ES-I3 (cell line): Measurements from ENCODE around the gene PIK3R5.

Source experiments
- H3K36me3 ChIP-seq: 2 replicates; pipeline ENCODE4 v1.6.1; 2013; ENCODE audit warnings: mild to moderate bottlenecking, low read length, control low read depth, moderate library complexity; ENCODE audit not compliant: insufficient read depth
- H3K4me1 ChIP-seq: 2 replicates; pipeline ENCODE4 v1.6.1; 2013; ENCODE audit warnings: mild to moderate bottlenecking, control low read depth, low read length; ENCODE audit not compliant: insufficient read depth
- H3K9ac ChIP-seq: 2 replicates; pipeline ENCODE4 v1.6.1; 2013; ENCODE audit warnings: low read depth, mild to moderate bottlenecking, low read length, moderate library complexity
- H3K9me3 ChIP-seq: 2 replicates; pipeline ENCODE4 v1.6.1; 2013; ENCODE audit warnings: mild to moderate bottlenecking, low read length, moderate library complexity; ENCODE audit not compliant: control insufficient read depth, insufficient read depth

PIK3R5 gene

GRCh38 chr17:8914554-8914953 is 51.0 kb downstream of the PIK3R5 start:
- Histone ChIP-seq H3K9me3 (peaks cover 3% of the 10 kb centered on the region; the same call in 1 of the 2 replicates), H3K36me3 (no peaks in the 10 kb centered on the region), H3K9ac (no peak overlapping the region), H3K4me1 (peaks cover 6% of the 10 kb centered on the region; the same call in 1 of the 2 replicates)

DNA sequence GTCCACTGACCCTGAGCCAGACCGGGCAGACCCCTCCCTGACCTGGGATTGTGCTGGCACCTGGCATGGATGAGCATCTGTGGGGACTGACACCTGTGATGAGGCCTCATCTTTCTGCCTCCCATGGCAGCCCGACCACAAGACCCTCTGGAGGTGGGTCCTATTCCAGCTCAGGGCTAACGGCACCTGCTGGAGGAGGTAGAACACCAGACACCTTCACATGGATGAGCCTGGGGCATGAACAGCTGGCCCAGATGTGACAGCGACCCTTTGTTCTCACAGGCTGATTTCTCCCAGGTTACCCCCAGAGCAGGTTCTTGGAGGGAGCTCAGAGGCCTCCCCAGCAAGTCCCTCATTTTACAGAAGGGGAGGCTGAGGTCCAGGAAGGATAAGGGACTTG is 51.6 kb downstream of the PIK3R5 start:
- H3K4me1 ChIP-seq, result peaks cover 6% of the 10 kb centered on the region; the same call in 1 of the 2 replicates
- H3K36me3 ChIP-seq, result no peaks in the 10 kb centered on the region
- peaks cover 3% of the 10 kb centered on the region; the same call in 1 of the 2 replicates for H3K9me3 ChIP-seq
- no peak overlapping the region for H3K9ac ChIP-seq

DNA sequence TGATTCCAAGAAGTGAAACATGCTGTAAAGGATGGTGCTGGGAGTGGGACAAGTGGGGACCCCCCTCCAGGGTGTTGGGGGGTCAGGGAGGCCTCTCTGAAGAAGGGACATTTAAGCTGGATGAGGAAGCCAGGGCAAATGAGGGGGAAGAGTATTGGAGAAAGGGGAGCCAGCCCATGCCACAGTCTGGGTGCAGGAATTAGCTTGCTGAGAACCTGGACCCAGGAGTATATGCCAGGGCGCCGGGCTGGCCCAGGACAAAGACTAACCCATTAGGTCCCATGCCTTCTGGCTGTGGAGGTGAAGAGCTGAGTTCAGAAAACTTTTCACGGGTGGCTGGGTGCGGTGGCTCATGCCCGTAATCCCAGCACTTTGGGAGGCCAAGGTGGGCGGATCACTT is 52.4 kb downstream of the PIK3R5 start:
- Histone ChIP-seq H3K36me3 (no peaks in the 10 kb centered on the region), H3K9me3 (no peaks in the 10 kb centered on the region), H3K4me1 (peaks cover 6% of the 10 kb centered on the region; the same call in 1 of the 2 replicates), H3K9ac (no peak overlapping the region)

- H3K9ac ChIP-seq, result no peak overlapping the region
- H3K36me3 ChIP-seq, result no peaks in the 10 kb centered on the region
- H3K4me1 ChIP-seq, result peaks cover 6% of the 10 kb centered on the region; the same call in 1 of the 2 replicates
- no peaks in the 10 kb centered on the region for H3K9me3 ChIP-seq
Observed at GRCh38 chr17:8912084-8912981, 53.2 kb downstream of the PIK3R5 start.

DNA sequence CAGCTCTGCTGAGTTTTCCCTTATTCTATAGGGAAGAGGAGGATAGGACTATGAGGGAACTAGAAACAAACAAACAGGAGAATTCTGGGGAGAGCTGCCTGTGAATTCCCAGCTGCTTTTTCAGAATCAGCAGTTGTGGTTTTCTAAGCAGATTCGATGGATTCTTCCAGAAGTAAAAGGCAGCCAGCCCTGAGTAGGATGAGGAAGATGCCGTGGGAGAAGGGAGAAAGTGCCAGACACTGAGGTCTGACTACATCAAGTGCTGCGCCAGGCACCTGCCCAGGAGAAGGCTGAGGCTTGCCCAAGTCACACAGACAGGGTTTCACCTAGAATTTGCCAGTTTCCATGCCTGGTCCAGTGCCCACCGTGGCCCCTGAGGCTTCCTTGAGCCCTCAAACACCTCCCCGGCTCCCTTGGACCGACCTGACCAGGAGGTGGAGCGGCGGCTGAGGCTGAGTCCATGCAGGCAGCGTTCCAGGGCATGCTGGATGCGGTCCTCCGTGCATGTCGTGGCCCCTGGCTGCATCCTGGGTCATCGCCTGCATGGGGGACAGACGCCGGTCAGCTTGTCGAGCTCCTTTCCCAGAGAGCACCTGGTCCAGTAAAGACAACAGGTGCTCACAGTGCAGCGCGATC is 54.4 kb downstream of the PIK3R5 start:
- no peaks in the 10 kb centered on the region for H3K36me3 ChIP-seq

GRCh38 chr17:8909586-8910270 is 55.8 kb downstream of the PIK3R5 start:
- H3K36me3 ChIP-seq, result no peaks in the 10 kb centered on the region
- no peaks in the 10 kb centered on the region for H3K9me3 ChIP-seq
- H3K4me1 ChIP-seq, result no peaks in the 10 kb centered on the region
- H3K9ac ChIP-seq, result no peak overlapping the region

More for the DNA sequence above, 54.4 kb downstream of the PIK3R5 start:
- peaks cover 3% of the 10 kb centered on the region; the same call in 1 of the 2 replicates for H3K4me1 ChIP-seq
- H3K9ac ChIP-seq, result no peak overlapping the region
- H3K9me3 ChIP-seq, result no peaks in the 10 kb centered on the region

- H3K9me3 ChIP-seq, result no peaks in the 10 kb centered on the region
- H3K9ac ChIP-seq, result no peak overlapping the region
- H3K4me1 ChIP-seq, result peaks cover 10% of the 10 kb centered on the region
- no peaks in the 10 kb centered on the region for H3K36me3 ChIP-seq
Observed at GRCh38 chr17:8905331-8905730, 60.2 kb downstream of the PIK3R5 start.

DNA sequence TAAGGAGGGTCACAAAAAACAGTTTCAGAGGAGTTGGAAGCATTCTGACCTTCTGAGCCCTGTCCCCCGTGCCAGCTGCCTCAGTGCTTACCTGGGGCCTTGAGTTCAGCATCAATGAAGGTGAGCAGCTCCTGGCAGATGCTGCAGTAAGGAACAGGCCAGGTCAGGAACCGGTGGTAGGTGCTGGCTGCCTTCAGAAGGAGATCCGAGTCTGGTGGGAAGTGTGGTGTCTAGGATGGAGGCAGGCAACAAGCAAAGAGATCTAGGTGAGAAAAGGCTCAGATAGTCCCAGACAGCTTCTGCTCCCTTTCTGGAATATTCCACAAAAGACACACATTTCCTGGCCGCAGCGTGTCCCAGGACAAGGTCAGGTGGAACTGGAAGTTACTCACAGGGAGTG is 60.8 kb downstream of the PIK3R5 start:
- Histone ChIP-seq H3K36me3 (no peaks in the 10 kb centered on the region), H3K9me3 (no peaks in the 10 kb centered on the region), H3K4me1 (peaks cover 12% of the 10 kb centered on the region), H3K9ac (no peak overlapping the region)

GRCh38 chr17:8904201-8904600 is 61.3 kb downstream of the PIK3R5 start:
- H3K4me1 ChIP-seq, result peaks cover 12% of the 10 kb centered on the region
- H3K9ac ChIP-seq, result no peak overlapping the region
- H3K9me3 ChIP-seq, result no peaks in the 10 kb centered on the region
- H3K36me3 ChIP-seq, result no peaks in the 10 kb centered on the region

DNA sequence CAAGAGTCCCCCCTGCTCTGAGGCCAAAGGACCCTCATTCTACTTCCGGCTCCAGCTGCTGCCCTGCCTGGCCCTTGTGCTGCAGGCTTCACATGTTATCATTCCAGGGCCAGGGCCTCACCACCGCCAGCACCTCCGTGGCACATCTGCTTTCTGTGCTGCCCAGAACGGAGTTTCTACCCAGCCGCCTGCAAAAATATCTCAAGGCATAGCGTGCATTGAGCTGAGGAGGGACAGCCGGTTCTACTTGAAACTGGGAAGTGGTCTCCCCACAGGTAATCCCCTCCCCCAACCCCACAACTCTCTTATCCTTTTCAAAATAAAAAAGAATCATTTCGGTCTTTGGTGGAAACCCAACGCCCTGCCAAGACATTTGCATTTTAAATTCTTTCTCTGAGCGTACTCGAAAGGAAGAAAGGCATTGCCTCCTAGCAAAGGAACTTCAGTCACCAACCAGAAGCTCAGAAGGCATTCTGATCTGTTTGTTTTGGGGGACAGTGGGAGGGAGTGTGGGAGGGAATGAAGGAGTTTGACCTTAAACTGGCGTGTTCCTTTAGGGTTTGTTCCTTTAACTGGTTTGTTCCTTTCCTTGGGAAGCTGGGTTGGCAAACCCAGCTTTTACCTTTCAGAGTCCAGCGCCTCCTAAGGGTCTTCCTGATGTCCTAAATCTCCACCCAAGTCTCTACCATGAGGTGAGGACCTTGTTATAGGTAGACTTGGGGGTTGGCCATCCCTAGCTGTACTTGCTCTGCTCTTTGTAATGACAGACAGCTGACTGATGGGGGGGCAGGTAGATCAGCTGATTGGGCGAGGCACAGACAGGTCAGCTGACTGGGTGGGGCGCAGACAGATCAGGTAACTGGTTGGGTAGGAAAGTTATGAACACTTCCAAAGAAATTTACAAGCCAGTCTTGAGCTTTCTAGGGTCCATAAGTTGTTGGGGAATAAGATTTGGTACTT is 64.6 kb downstream of the PIK3R5 start:
- no peak overlapping the region for H3K9ac ChIP-seq
- peaks cover 12% of the 10 kb centered on the region for H3K4me1 ChIP-seq
- no peaks in the 10 kb centered on the region for H3K36me3 ChIP-seq
- no peaks in the 10 kb centered on the region for H3K9me3 ChIP-seq

GRCh38 chr17:8900207-8900606 is 65.3 kb downstream of the PIK3R5 start:
- no peaks in the 10 kb centered on the region for H3K9me3 ChIP-seq
- no peaks in the 10 kb centered on the region for H3K36me3 ChIP-seq
- no peak overlapping the region for H3K9ac ChIP-seq
- peaks cover 12% of the 10 kb centered on the region for H3K4me1 ChIP-seq

DNA sequence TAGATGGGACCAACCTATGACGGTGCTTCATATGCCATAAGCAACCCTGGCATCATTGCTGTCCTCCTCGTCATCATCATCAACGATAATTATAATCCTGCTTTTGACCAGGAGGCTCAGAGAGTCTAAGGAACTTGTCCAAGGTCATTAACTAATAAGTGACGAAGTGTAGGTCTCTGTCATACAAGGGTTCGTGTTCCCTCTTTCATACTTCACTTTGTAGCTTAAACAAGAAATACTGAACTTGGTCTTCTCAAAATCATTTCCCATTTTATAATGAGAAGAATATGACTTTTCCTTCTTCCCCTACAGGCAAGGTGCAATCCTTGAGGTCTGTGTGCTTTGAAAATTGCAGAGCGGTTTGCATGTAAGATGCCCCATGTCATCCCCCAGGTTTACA is 66.9 kb downstream of the PIK3R5 start:
- Histone ChIP-seq H3K9ac (no peak overlapping the region), H3K4me1 (peaks cover 12% of the 10 kb centered on the region), H3K9me3 (no peaks in the 10 kb centered on the region), H3K36me3 (no peaks in the 10 kb centered on the region)

DNA sequence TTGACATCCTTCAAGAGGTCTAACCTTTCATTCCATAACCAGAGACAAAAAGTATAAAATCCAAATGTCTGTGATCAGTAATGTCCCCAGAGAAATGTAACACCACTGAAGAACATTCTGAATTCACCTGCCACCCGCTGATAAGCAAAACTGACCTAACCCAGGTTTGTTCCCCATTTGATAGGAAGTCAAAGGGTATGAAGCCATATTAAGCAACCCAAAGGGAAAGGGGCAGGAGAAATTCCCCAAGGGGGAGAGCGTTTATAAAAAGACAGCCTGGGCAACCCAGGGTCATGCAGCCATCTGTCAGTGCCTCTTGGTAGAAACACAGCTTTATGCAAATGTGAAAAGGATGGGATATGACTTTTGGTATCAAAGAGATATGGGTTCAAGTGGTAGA is 67.4 kb downstream of the PIK3R5 start:
- Histone ChIP-seq H3K4me1 (peaks cover 12% of the 10 kb centered on the region), H3K9ac (no peak overlapping the region), H3K36me3 (no peaks in the 10 kb centered on the region), H3K9me3 (no peaks in the 10 kb centered on the region)
